K562 (cell line): ENCODE data around the gene SHISA7. TPM values are rescaled to one million over a fixed set of nuclear protein-coding genes. Genes with fewer than 3 reads are reported as not detected.
A peak's percentile ranks its signal among the peaks of the same experiment; 100 is the strongest.

Experiments
- BRD4 ChIP-seq: fragments of 200-600 bp; sonication (generic); IDR thresholded peaks from 2 replicates; pipeline ENCODE4 v1.6.1; 2017; ENCODE audit warnings: inconsistent platforms
- CREB1 ChIP-seq, 2 experiments: sonication (generic) in 1 of 2; formaldehyde crosslinking in 1 of 2; IDR thresholded peaks; 2 replicates each; pipeline versions ENCODE4 v1.6.1 to v1.8.0; 2012 to 2022; ENCODE audit warnings: inconsistent platforms in 1 of 2, mild to moderate bottlenecking in 1 of 2, missing genetic modification reagents in 1 of 2, moderate library complexity in 1 of 2
- FUS ChIP-seq: fragments of 200-400 bp; formaldehyde crosslinking; optimal IDR thresholded peaks from 2 replicates; pipeline ENCODE3; 2017; ENCODE audit warnings: low read depth, low read length
- HLTF ChIP-seq: fragments of 450-650 bp; IDR thresholded peaks from 2 replicates; pipeline ENCODE4 v1.6.1; 2016
- KLF16 ChIP-seq: IDR thresholded peaks from 2 replicates; pipeline ENCODE4 v1.6.1; 2016; ENCODE audit warnings: antibody characterized with exemption
- NKRF ChIP-seq: fragments of 450-650 bp; IDR thresholded peaks from 2 replicates; pipeline ENCODE4 v1.6.1; 2016; ENCODE audit warnings: borderline replicate concordance
- NR4A1 ChIP-seq, 2 experiments: fragments of 250-450 bp in 1 of 2; fragments of 450-650 bp in 1 of 2; sonication (Bioruptor Pico) in 1 of 2; IDR thresholded peaks; 2 replicates each; pipeline versions ENCODE4 v1.4.0 to v1.6.1; 2016 to 2020; ENCODE audit warnings: mild to moderate bottlenecking in 2 of 2, missing compliant biosample characterization in 1 of 2, missing genetic modification characterization in 1 of 2, moderate library complexity in 1 of 2
- NRF1 ChIP-seq, 2 experiments: fragments of 450-650 bp; IDR thresholded peaks in 1 of 2; conservative IDR thresholded peaks in 1 of 2; 2 replicates each; pipeline ENCODE4 v1.6.1; 2014; ENCODE audit warnings: mild to moderate bottlenecking in 2 of 2
- POLR2G ChIP-seq: fragments of 200-400 bp; formaldehyde crosslinking; IDR thresholded peaks from 2 replicates; pipeline ENCODE4 v1.6.1; 2017; ENCODE audit warnings: low read depth, mild to moderate bottlenecking, antibody characterized with exemption, low read length, moderate library complexity
- PTRF ChIP-seq: fragments of 450-650 bp; IDR thresholded peaks from 2 replicates; pipeline ENCODE4 v1.6.1; 2016; ENCODE audit warnings: mild to moderate bottlenecking, missing genetic modification characterization, missing compliant biosample characterization
- RFX5 ChIP-seq: IDR thresholded peaks from 2 replicates; pipeline ENCODE4 v1.6.1; 2011; ENCODE audit warnings: low read depth, mild to moderate bottlenecking, improper control_type of control experiment, low read length
- SP1 ChIP-seq: sonication (generic); formaldehyde crosslinking; IDR thresholded peaks from 2 replicates; pipeline ENCODE4 v1.8.1; 2022; ENCODE audit warnings: mild to moderate bottlenecking, missing genetic modification reagents
- ZMIZ1 ChIP-seq, 2 experiments: fragments of 150-350 bp in 1 of 2; IDR thresholded peaks; 2 replicates each; pipeline ENCODE4 v1.6.1; 2012 to 2016; ENCODE audit warnings: low read depth in 2 of 2, low read length in 2 of 2, mild to moderate bottlenecking in 1 of 2, moderate library complexity in 1 of 2
- ZNF133 ChIP-seq: fragments of 250-450 bp; sonication (Bioruptor Pico); IDR thresholded peaks from 2 replicates; pipeline ENCODE4 v1.4.0; 2020; ENCODE audit warnings: mild to moderate bottlenecking
- ZNF175 ChIP-seq: fragments of 200-800 bp; sonication (Bioruptor generic); IDR thresholded peaks from 2 replicates; pipeline ENCODE4 v1.6.1; 2016; ENCODE audit warnings: low read depth, mild to moderate bottlenecking, missing genetic modification characterization, missing compliant biosample characterization
- ZNF217 ChIP-seq: sonication (generic); formaldehyde crosslinking; IDR thresholded peaks from 2 replicates; pipeline ENCODE4 v1.8.0; 2022; ENCODE audit warnings: mild to moderate bottlenecking, missing genetic modification reagents
- polyA plus RNA-seq, 8 experiments: library from polyadenylated mRNA; depleted of rRNA in 4 of 8; stranded (reverse) in 5 of 8; unstranded in 3 of 8; fragments of >200 nt; fragmentation: Nextera tagmentation in 2 of 8; fragmentation: Illumina TruSeq in 1 of 8; extraction: Ambion mirVana in 2 of 8; extraction: Trizol in 1 of 8; gene quantifications; 2 replicates each; pipeline versions ENCODE4 v1.2.1 to v1.2.3, GENCODE V29; 2011 to 2014; ENCODE audit warnings: inconsistent platforms in 1 of 8, missing spikeins in 1 of 8
- total RNA-seq, 7 experiments: library from RNA; depleted of rRNA in 6 of 7; stranded (reverse); fragments of >200 nt in 6 of 7; fragmentation: Illumina TruSeq in 2 of 7; extraction: Trizol in 2 of 7; gene quantifications; 2 replicates each; pipeline versions ENCODE4 v1.2.1 to v1.2.3, GENCODE V29; 2011 to 2021; ENCODE audit warnings: low replicate concordance in 1 of 7
- TF ChIP-seq, protein P1 (sequence below): fragments of 200-400 bp; formaldehyde crosslinking; IDR thresholded peaks from 2 replicates; pipeline ENCODE4 v1.6.1; 2017; ENCODE audit warnings: mild to moderate bottlenecking, low read depth, low read length, moderate library complexity
- TF ChIP-seq, protein P2 (sequence below), 3 experiments: fragments of 200-800 bp in 1 of 3; sonication (Bioruptor generic) in 1 of 3; sonication (generic) in 1 of 3; formaldehyde crosslinking in 1 of 3; IDR thresholded peaks; 2 replicates each; pipeline versions ENCODE4 v1.6.1 to v1.8.0; 2016 to 2022; ENCODE audit warnings: mild to moderate bottlenecking in 2 of 3, missing compliant biosample characterization in 2 of 3, missing genetic modification characterization in 2 of 3, missing genetic modification reagents in 1 of 3

The SHISA7 gene
- total and polyA plus RNA-seq, 9 of the 15 experiments (the other 6 are each of a cell fraction or from before 2014, with no cell fraction given) = 0.01 to 0.40 (median 0.07) TPM

- TF ChIP-seq CREB1 (IDR thresholded peaks at IDR 0.05) (peak; percentile 98), CREB1 (CRISPR knock-in tag; IDR thresholded peaks at IDR 0.05) (peak; percentile 99), HLTF (peak; percentile 41; the same call in 1 of the 2 replicates), ZMIZ1 (IDR thresholded peaks at IDR 0.05; ENCODE audit: low read depth in 2 of 2, low read length in 2 of 2) (0 out of 4 replicates have a peak, but pooled peaks of 1 of the 2 experiments have one; percentile 49), NR4A1 (CRISPR knock-in tag; IDR thresholded peaks at IDR 0.05) (no peak), NR4A1 (tag; IDR thresholded peaks at IDR 0.05) (peak; percentile 77), RFX5 (no peak), NKRF (peak; percentile 76), PTRF (tag) (peak; percentile 40; the same call in 1 of the 2 replicates), SP1 (CRISPR knock-in tag) (peak; percentile 91), ZNF217 (CRISPR knock-in tag) (no peak), BRD4 (no peak), ZNF133 (no peak), KLF16 (no peak), FUS (no peak), POLR2G (peak; percentile 87), NRF1 (conservative IDR thresholded peaks at IDR 0.05 in 1 of 2, IDR thresholded peaks at IDR 0.05 in 1 of 2) (peak; percentile 80 to 85), ZNF175 (CRISPR knock-in tag) (0 out of 2 replicates have a peak, but pooled peaks have one; percentile 44)
- TF ChIP-seq, protein P1, sequence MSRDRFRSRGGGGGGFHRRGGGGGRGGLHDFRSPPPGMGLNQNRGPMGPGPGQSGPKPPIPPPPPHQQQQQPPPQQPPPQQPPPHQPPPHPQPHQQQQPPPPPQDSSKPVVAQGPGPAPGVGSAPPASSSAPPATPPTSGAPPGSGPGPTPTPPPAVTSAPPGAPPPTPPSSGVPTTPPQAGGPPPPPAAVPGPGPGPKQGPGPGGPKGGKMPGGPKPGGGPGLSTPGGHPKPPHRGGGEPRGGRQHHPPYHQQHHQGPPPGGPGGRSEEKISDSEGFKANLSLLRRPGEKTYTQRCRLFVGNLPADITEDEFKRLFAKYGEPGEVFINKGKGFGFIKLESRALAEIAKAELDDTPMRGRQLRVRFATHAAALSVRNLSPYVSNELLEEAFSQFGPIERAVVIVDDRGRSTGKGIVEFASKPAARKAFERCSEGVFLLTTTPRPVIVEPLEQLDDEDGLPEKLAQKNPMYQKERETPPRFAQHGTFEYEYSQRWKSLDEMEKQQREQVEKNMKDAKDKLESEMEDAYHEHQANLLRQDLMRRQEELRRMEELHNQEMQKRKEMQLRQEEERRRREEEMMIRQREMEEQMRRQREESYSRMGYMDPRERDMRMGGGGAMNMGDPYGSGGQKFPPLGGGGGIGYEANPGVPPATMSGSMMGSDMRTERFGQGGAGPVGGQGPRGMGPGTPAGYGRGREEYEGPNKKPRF = no peak
- TF ChIP-seq, protein P2, sequence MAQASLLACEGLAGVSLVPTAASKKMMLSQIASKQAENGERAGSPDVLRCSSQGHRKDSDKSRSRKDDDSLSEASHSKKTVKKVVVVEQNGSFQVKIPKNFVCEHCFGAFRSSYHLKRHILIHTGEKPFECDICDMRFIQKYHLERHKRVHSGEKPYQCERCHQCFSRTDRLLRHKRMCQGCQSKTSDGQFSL (CRISPR knock-in tag; IDR thresholded peaks at IDR 0.05) = peak; percentile 85
- TF ChIP-seq, protein P2 (tag; IDR thresholded peaks at IDR 0.05) = peak in 1 of 2 experiments; percentile 36; a peak in 1 of 4 replicates
These were observed 33.1 kb upstream of the SHISA7 start, which contains the start of gene ZNF628 (continued) for GRCh38 chr19:55476100-55476775.
